Smooth muscle cell (in vitro differentiated cells): Measurements from ENCODE around the gene FCAR. TPM values are rescaled to one million over a fixed set of nuclear protein-coding genes. Genes with fewer than 3 reads are reported as not detected.

Experiments
- DNase-seq: peaks from one replicate; lab custom pipeline; 2025; ENCODE audit not compliant: unreplicated experiment; lab: John Stamatoyannopoulos, UW
- H2AFZ ChIP-seq: fragments of 200-600 bp; sonication (generic); 2 replicates; pipeline ENCODE4 v1.6.0; 2016; ENCODE audit warnings: antibody characterized with exemption, low read depth, mild to moderate bottlenecking
- H3F3A ChIP-seq: fragments of 200-600 bp; sonication (generic); 2 replicates; pipeline ENCODE4 v1.6.0; 2017; ENCODE audit warnings: antibody characterized with exemption, low read depth
- H3K27ac ChIP-seq: fragments of 200-600 bp; sonication (generic); 2 replicates; pipeline ENCODE4 v1.5.1; 2016; ENCODE audit warnings: low read depth, mild to moderate bottlenecking
- H3K27me3 ChIP-seq: fragments of 200-600 bp; sonication (generic); 2 replicates; pipeline ENCODE4 v1.6.1; 2016; ENCODE audit warnings: low read depth, mild to moderate bottlenecking
- H3K36me3 ChIP-seq: fragments of 200-600 bp; sonication (generic); 2 replicates; pipeline ENCODE4 v1.5.1; 2016; ENCODE audit warnings: low read depth
- H3K4me1 ChIP-seq: fragments of 200-600 bp; sonication (generic); 2 replicates; pipeline ENCODE4 v1.5.1; 2016; ENCODE audit warnings: low read depth
- H3K4me2 ChIP-seq: fragments of 200-600 bp; sonication (generic); 2 replicates; pipeline ENCODE4 v1.6.0; 2016; ENCODE audit warnings: mild to moderate bottlenecking
- H3K4me3 ChIP-seq: fragments of 200-600 bp; sonication (generic); 2 replicates; pipeline ENCODE4 v1.5.1; 2016; ENCODE audit warnings: mild to moderate bottlenecking
- H3K79me2 ChIP-seq: fragments of 200-600 bp; sonication (generic); 2 replicates; pipeline ENCODE4 v1.6.0; 2016; ENCODE audit warnings: low read depth, mild to moderate bottlenecking
- H3K9ac ChIP-seq: fragments of 200-600 bp; sonication (generic); 2 replicates; pipeline ENCODE4 v1.6.0; 2016; ENCODE audit warnings: low read depth
- H3K9me3 ChIP-seq: fragments of 200-600 bp; sonication (generic); replicated peaks from 2 replicates; pipeline ENCODE4 v1.5.1; 2016; ENCODE audit warnings: low read depth
- H4K20me1 ChIP-seq: fragments of 200-600 bp; sonication (generic); 2 replicates; pipeline ENCODE4 v1.6.0; 2016; ENCODE audit warnings: low read depth
- WGBS: methylation state at CpG from one replicate; pipeline ENCODE4 v1.1.7; 2016; ENCODE audit warnings: low lambda C conversion rate; 5-methylcytosine and 5-hydroxymethylcytosine counted together
- polyA plus RNA-seq: library from polyadenylated mRNA; unstranded; fragments of >200 nt; fragmentation: Nextera tagmentation; extraction: Ambion mirVana; gene quantifications from 2 replicates; pipeline ENCODE4 v1.2.1, GENCODE V29; 2016
- total RNA-seq: library from RNA; depleted of rRNA; stranded (reverse); fragments of >200 nt; gene quantifications from 2 replicates; pipeline ENCODE4 v1.2.3, GENCODE V29; 2014
- TF ChIP-seq, protein P1 (sequence below): fragments of 200-600 bp; sonication (generic); IDR thresholded peaks from 2 replicates; pipeline ENCODE4 v1.5.1; 2017; ENCODE audit warnings: borderline replicate concordance, mild to moderate bottlenecking, antibody characterized with exemption; ENCODE audit not compliant: insufficient read depth, poor library complexity, severe bottlenecking

Gene FCAR
- total and polyA plus RNA-seq, 2 experiments from 2014 or later, result not detected

- no peak overlapping the region for H2AFZ ChIP-seq
- H3K4me2 ChIP-seq, result no peak overlapping the region
- no peaks in the 10 kb centered on the region for H3F3A ChIP-seq
- H3K27me3 ChIP-seq, result no peaks in the 10 kb centered on the region
- WGBS, result 86% methylated on average over 7 of the region's 7 CpGs
- no peaks in the 10 kb centered on the region for H3K9me3 ChIP-seq
- DNase-seq, result no peak
- H4K20me1 ChIP-seq, result no peaks in the 10 kb centered on the region
- H3K79me2 ChIP-seq, result no peaks in the 10 kb centered on the region
- no peaks in the 10 kb centered on the region for H3K4me1 ChIP-seq
- H3K27ac ChIP-seq, result no peak overlapping the region
- H3K9ac ChIP-seq, result no peak overlapping the region
- no peak overlapping the region for H3K4me3 ChIP-seq
- TF ChIP-seq, protein P1, sequence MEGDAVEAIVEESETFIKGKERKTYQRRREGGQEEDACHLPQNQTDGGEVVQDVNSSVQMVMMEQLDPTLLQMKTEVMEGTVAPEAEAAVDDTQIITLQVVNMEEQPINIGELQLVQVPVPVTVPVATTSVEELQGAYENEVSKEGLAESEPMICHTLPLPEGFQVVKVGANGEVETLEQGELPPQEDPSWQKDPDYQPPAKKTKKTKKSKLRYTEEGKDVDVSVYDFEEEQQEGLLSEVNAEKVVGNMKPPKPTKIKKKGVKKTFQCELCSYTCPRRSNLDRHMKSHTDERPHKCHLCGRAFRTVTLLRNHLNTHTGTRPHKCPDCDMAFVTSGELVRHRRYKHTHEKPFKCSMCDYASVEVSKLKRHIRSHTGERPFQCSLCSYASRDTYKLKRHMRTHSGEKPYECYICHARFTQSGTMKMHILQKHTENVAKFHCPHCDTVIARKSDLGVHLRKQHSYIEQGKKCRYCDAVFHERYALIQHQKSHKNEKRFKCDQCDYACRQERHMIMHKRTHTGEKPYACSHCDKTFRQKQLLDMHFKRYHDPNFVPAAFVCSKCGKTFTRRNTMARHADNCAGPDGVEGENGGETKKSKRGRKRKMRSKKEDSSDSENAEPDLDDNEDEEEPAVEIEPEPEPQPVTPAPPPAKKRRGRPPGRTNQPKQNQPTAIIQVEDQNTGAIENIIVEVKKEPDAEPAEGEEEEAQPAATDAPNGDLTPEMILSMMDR, result no peak
- no peaks in the 10 kb centered on the region for H3K36me3 ChIP-seq
Measured at GRCh38 chr19:54882758-54883157, 8.7 kb downstream of the FCAR start.

DNA sequence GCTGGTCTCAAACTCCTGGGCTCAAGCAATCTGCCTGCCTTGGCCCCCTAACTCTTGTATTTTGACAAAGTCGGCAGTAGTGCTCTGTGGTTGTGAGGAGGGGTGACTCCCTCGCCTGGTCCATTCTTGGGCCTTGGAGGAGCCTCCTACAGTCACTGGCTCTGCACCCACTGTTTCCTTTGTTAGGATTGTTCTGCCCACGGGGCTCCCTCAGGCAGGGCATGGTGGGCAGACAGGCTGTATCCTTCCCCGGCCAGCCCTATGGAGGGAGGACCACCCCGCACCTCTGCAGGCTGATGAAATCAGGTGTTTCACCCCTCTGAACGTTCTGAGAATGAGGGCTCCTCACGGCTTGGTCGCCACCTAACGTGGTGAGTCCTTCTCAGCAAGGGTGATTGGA lies 9.2 kb downstream of the FCAR start:
- Histone ChIP-seq H3K27ac (no peak overlapping the region), H2AFZ (no peak overlapping the region), H4K20me1 (no peaks in the 10 kb centered on the region), H3K79me2 (no peaks in the 10 kb centered on the region), H3K9ac (no peak overlapping the region), H3K4me3 (no peak overlapping the region), H3K4me2 (no peak overlapping the region), H3K36me3 (no peaks in the 10 kb centered on the region), H3K9me3 (no peaks in the 10 kb centered on the region), H3F3A (no peaks in the 10 kb centered on the region), H3K4me1 (no peaks in the 10 kb centered on the region), H3K27me3 (no peaks in the 10 kb centered on the region)
- 88% methylated on average over 9 of the region's 9 CpGs for WGBS
- DNase-seq, result no peak
- TF ChIP-seq, protein P1, result no peak

- H3K36me3 ChIP-seq, result no peaks in the 10 kb centered on the region
- H3K27ac ChIP-seq, result no peak overlapping the region
- no peaks in the 10 kb centered on the region for H4K20me1 ChIP-seq
- H3K27me3 ChIP-seq, result no peaks in the 10 kb centered on the region
- DNase-seq, result no peak
- no peaks in the 10 kb centered on the region for H3K9me3 ChIP-seq
- no peaks in the 10 kb centered on the region for H3F3A ChIP-seq
- H2AFZ ChIP-seq, result no peak overlapping the region
- TF ChIP-seq, protein P1, result no peak
- H3K4me3 ChIP-seq, result no peak overlapping the region
- H3K4me1 ChIP-seq, result no peaks in the 10 kb centered on the region
- no peak overlapping the region for H3K4me2 ChIP-seq
- H3K9ac ChIP-seq, result no peak overlapping the region
- no peaks in the 10 kb centered on the region for H3K79me2 ChIP-seq
- WGBS, result 97% methylated on average over 10 of the region's 10 CpGs
Measured at GRCh38 chr19:54888239-54888638, 14.2 kb downstream of the FCAR start.

DNA sequence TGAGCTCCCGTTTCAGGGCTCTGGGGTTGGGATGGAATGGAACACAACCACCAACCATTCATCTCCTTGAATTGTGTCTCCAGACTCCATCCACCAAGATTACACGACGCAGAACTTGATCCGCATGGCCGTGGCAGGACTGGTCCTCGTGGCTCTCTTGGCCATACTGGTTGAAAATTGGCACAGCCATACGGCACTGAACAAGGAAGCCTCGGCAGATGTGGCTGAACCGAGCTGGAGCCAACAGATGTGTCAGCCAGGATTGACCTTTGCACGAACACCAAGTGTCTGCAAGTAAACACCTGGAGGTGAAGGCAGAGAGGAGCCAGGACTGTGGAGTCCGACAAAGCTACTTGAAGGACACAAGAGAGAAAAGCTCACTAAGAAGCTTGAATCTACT lies 15.5 kb downstream of the FCAR start:
- H3K27ac ChIP-seq, result no peak overlapping the region
- TF ChIP-seq, protein P1, result no peak
- H4K20me1 ChIP-seq, result no peaks in the 10 kb centered on the region
- H3K79me2 ChIP-seq, result no peaks in the 10 kb centered on the region
- H2AFZ ChIP-seq, result no peak overlapping the region
- no peak overlapping the region for H3K9ac ChIP-seq
- 92% methylated on average over 11 of the region's 11 CpGs for WGBS
- H3K27me3 ChIP-seq, result no peaks in the 10 kb centered on the region
- no peak for DNase-seq
- no peaks in the 10 kb centered on the region for H3K4me1 ChIP-seq
- H3K36me3 ChIP-seq, result no peaks in the 10 kb centered on the region
- H3K4me3 ChIP-seq, result no peak overlapping the region
- no peak overlapping the region for H3K4me2 ChIP-seq
- H3F3A ChIP-seq, result no peaks in the 10 kb centered on the region
- no peaks in the 10 kb centered on the region for H3K9me3 ChIP-seq
